Epithelial cell of proximal tubule (primary cell): ENCODE measurements around the gene TTC28. TPM values are rescaled to one million over a fixed set of nuclear protein-coding genes. Genes with fewer than 3 reads are reported as not detected.

Experiments
- DNase-seq: peaks from one replicate; pipeline ENCODE4 v3.0.0-alpha.2; 2011; ENCODE audit warnings: low read depth
- H3K4me3 ChIP-seq: 2 replicates; pipeline ENCODE4 v1.5.1; 2011; ENCODE audit warnings: low read depth, mild to moderate bottlenecking, low read length
- total RNA-seq: library from RNA; depleted of rRNA; stranded (reverse); fragments of >200 nt; gene quantifications from 2 replicates; pipeline ENCODE4 v1.2.3, GENCODE V29; 2015
- TF ChIP-seq, protein P1 (sequence below): conservative IDR thresholded peaks from 2 replicates; pipeline ENCODE4 v1.5.1; 2012; ENCODE audit warnings: low read depth, mild to moderate bottlenecking, low read length

TTC28 gene
- total RNA-seq, 1 donor from 2014 or later = 3.7 TPM

DNA sequence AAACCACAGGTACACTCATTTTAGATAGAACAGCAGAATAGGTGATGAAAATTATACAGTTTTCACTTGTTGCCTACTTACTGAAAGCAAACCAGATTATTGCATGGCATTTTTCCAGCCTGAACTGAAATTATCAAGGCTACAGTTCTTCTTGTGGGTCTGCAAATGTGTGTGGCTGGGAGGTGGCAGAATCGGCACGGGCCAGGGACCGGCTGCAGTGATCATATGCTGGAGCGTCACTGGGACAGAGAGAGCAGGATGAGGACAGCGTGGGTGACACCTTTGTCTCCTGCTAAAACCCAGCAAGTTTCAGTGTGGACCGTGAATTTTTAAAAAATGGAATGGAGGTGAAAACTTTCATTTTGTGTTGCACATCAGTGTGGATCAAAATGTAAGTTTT is 701.3 kb downstream of the TTC28 start:
- H3K4me3 ChIP-seq = no peak overlapping the region
- DNase-seq = no peak
- TF ChIP-seq, protein P1, sequence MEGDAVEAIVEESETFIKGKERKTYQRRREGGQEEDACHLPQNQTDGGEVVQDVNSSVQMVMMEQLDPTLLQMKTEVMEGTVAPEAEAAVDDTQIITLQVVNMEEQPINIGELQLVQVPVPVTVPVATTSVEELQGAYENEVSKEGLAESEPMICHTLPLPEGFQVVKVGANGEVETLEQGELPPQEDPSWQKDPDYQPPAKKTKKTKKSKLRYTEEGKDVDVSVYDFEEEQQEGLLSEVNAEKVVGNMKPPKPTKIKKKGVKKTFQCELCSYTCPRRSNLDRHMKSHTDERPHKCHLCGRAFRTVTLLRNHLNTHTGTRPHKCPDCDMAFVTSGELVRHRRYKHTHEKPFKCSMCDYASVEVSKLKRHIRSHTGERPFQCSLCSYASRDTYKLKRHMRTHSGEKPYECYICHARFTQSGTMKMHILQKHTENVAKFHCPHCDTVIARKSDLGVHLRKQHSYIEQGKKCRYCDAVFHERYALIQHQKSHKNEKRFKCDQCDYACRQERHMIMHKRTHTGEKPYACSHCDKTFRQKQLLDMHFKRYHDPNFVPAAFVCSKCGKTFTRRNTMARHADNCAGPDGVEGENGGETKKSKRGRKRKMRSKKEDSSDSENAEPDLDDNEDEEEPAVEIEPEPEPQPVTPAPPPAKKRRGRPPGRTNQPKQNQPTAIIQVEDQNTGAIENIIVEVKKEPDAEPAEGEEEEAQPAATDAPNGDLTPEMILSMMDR = no peak

DNA sequence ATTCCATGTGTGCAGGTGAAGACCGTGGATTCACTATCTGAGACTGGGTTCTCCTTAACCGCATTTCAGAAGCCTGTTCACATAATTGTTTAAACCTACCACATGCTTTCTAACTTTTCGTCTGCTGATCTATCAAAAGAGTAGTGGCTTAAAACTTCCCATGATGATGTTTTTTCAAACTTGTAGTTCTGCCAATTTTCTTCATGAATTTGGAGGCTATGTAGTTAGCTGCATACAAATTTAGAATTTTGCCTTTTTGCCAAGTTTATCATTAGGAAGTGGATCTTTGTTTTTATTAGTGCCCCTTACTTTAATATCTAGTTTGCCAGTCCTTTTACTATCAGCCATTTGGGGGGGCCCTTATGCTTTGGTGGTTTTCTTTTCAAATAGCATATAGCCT is 703.1 kb downstream of the TTC28 start:
- DNase-seq = no peak
- TF ChIP-seq, protein P1 = no peak
- no peak overlapping the region for H3K4me3 ChIP-seq

DNA sequence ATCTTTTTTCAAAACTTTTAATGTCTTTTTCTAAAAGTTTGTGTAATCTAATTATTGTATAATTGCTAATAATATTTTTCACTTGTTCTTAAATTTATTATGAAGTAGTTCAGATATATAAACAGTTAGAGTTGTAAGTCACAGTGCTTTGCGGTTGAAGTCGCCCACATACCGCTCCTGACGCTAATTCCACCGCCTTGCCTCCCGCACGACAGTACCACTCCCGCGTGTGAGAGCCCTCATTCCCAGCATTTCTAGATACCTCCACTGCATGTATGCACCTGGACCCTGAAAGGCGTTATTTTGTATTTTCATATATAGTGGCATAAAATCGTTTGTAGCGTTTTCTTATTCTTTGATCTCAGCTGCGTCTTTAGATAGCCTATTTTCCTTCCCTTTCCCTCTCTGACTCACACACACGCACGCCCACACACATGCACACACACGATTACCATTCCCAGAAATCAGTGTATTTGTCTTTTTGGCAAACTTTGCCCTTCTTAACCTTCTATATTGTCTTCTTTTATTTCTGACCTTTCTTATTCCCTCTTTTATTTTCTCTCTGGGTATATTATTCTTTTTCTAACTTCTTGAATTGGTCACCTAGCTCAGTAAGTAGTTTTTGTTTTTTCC is 704.1 kb downstream of the TTC28 start:
- DNase-seq = no peak
- TF ChIP-seq, protein P1 = no peak

DNA sequence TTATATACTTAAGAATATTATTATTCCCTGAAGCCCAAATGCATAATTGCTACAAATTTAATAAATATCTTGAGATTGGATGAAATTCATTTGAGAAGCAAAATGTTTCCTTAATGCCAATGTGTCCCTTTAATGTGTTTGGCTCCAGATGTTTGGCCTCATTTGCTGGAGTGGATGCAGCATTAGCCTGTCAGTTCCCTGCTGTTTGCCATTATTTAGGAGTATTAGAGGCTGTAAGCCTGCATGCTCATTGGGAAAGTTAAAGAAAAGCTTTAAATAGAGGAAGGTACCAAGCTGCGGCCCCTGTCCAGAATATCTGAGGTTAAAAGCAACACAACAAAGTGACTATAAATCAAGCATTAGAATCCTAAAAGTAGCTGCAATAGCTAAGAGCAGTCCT is 705.8 kb downstream of the TTC28 start:
- H3K4me3 ChIP-seq = no peak overlapping the region
- TF ChIP-seq, protein P1 = no peak
- DNase-seq = no peak

More for the DNA sequence above, 704.1 kb downstream of the TTC28 start:
- H3K4me3 ChIP-seq = no peak overlapping the region

DNA sequence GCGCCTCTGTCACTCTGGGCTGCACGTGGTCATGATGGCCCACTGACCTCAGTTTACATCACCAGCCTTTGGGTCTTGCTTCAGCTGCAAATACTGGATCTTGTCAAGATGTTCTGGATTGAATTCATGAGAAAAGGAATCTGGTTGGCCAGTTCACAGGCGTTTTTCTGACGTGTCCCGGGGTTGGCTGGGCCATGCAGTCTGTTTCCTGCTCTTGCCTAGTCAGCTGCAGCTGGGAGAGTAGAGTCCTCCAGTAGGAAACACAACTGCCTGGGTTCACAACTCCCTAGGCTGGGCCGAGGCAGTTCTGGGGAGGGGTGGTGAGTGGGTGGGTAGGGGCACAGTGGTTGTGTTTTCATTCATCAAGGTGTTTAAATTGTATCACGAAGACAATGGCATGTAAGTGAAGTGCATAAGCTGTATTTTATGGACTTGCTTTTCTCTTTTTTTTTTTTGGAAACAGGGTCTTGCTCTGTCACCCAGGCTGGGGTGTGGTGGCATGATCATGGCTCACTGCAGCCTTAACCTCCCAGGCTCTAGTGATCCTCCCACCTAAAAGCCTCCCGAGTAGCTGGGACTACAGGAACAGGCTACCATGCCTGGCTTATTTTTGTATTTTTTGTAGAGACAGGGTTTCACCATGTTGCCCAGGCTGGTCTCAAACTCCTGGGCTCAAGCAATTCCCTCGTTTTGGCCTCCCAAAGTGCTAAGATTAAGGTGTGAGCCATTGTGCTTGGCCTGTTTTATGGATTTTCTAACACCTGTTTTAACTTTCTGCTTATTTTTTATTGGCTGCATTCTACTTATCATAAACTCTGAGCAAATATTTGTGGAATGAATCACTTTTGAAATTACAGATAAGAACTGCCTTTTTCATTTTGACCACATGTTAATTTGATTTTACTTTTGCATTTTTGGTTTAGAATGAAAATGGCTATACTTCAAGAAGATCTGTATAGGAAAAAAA is 706.6 kb downstream of the TTC28 start:
- TF ChIP-seq, protein P1 = no peak
- H3K4me3 ChIP-seq = no peak overlapping the region
- DNase-seq = no peak

DNA sequence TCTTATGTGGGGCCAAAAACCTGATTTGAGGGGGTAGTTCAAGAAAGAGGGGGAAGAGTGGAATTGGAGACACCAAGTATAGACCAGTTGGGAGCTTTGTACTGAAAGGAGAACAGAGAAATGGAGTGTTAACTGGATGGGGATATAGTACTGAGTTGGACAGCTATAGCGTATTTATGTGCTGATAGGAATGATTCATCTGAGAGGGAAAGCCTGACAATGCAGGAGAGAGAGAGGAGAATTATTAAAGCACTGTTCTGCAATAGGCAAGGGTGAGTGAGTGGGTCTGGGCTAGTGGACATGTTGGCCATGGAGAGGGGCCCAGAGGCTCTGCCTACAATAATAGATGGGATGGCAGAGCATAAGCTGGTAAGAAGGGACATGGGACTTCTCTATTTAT is 707.7 kb downstream of the TTC28 start:
- H3K4me3 ChIP-seq = no peak overlapping the region
- TF ChIP-seq, protein P1 = no peak
- DNase-seq = no peak
